COLO668 (cell line): ENCODE data around the gene GPRIN2.
"Not testable (repeated sequence)": the region's sequence is repeated elsewhere in the genome, so short reads cannot be mapped to it uniquely, and the experiment has no call there.

ENCODE experiments used
- DNase-seq: peaks from one replicate; lab custom pipeline; 2025; ENCODE audit not compliant: unreplicated experiment; lab: John Stamatoyannopoulos, UW

Gene GPRIN2

GRCh38 chr10:46556515-46557318 lies at the start of gene GPRIN2:
Gene GPRIN2 (minus strand): TSS chr10:46556658. CDS start chr10:46550736, 5,922 bp downstream.
- DNase-seq = peak; percentile 63

GRCh38 chr10:46600516-46600915 lies 44.1 kb upstream of the GPRIN2 start:
- not testable (repeated sequence) for DNase-seq

GRCh38 chr10:46597616-46598246 lies 41.3 kb upstream of the GPRIN2 start:
- DNase-seq = not testable (repeated sequence)

GRCh38 chr10:46596570-46596969 lies 40.1 kb upstream of the GPRIN2 start:
- not testable (repeated sequence) for DNase-seq

GRCh38 chr10:46594453-46595063 lies 38.1 kb upstream of the GPRIN2 start:
- DNase-seq = not testable (repeated sequence)

- not testable (repeated sequence) for DNase-seq
Observed at GRCh38 chr10:46593307-46593706, 36.8 kb upstream of the GPRIN2 start.

- not testable (repeated sequence) for DNase-seq
Observed at GRCh38 chr10:46591053-46591452, 34.6 kb upstream of the GPRIN2 start.

GRCh38 chr10:46589589-46589988 lies 33.1 kb upstream of the GPRIN2 start:
- not testable (repeated sequence) for DNase-seq

GRCh38 chr10:46588221-46588620 lies 31.8 kb upstream of the GPRIN2 start:
- not testable (repeated sequence) for DNase-seq

GRCh38 chr10:46587546-46587945 lies 31.1 kb upstream of the GPRIN2 start:
- not testable (repeated sequence) for DNase-seq

GRCh38 chr10:46585246-46585645 lies 28.8 kb upstream of the GPRIN2 start:
- DNase-seq = not testable (repeated sequence)

GRCh38 chr10:46584196-46584595 lies 27.7 kb upstream of the GPRIN2 start:
- not testable (repeated sequence) for DNase-seq

- DNase-seq = not testable (repeated sequence)
Observed at GRCh38 chr10:46582568-46582967, 26.1 kb upstream of the GPRIN2 start.

GRCh38 chr10:46581997-46582396 lies 25.5 kb upstream of the GPRIN2 start:
- not testable (repeated sequence) for DNase-seq

GRCh38 chr10:46579378-46579777 lies 22.9 kb upstream of the GPRIN2 start:
- not testable (repeated sequence) for DNase-seq

GRCh38 chr10:46578474-46579178 lies 22.2 kb upstream of the GPRIN2 start, which contains the start of gene SYT15:
Gene SYT15 (plus strand): TSS chr10:46579128. CDS start chr10:46579169, 41 bp downstream.
- not testable (repeated sequence) for DNase-seq

GRCh38 chr10:46577624-46578473 lies 21.4 kb upstream of the GPRIN2 start:
- DNase-seq = not testable (repeated sequence)

GRCh38 chr10:46573884-46574283 lies 17.4 kb upstream of the GPRIN2 start:
- not testable (repeated sequence) for DNase-seq

GRCh38 chr10:46573314-46573713 lies 16.9 kb upstream of the GPRIN2 start:
- DNase-seq = not testable (repeated sequence)

- not testable (repeated sequence) for DNase-seq
Observed at GRCh38 chr10:46572765-46573164, 16.3 kb upstream of the GPRIN2 start.
